SK-N-SH treated with all-trans-retinoic acid at 6 μM for 48 hours (cell line): ENCODE data around the gene GPR152.

ENCODE experiments used
- ATAC-seq: fragments of 200-7000 bp; cut with Tn5 transposase; 3 replicates; pipeline ENCODE4 v1.9.1; 2020; ENCODE audit warnings: mild to moderate bottlenecking, moderate library complexity
- ARNTL ChIP-seq: fragments of 450-650 bp; formaldehyde crosslinking; IDR thresholded peaks from 2 replicates; pipeline ENCODE4 v1.5.0; 2020; ENCODE audit warnings: low read depth, mild to moderate bottlenecking, moderate library complexity, borderline replicate concordance
- BACH2 ChIP-seq: fragments of 250-450 bp; sonication (Bioruptor Pico); IDR thresholded peaks from 2 replicates; pipeline ENCODE4 v1.9.0; 2021; ENCODE audit warnings: mild to moderate bottlenecking, borderline replicate concordance
- CSDC2 ChIP-seq: fragments of 250-450 bp; sonication (Bioruptor Pico); IDR thresholded peaks from 2 replicates; pipeline ENCODE4 v1.5.0; 2020; ENCODE audit warnings: mild to moderate bottlenecking, moderate library complexity
- ESRRG ChIP-seq: fragments of 250-450 bp; sonication (Bioruptor Pico); IDR thresholded peaks from 2 replicates; pipeline ENCODE4 v1.6.1; 2021; ENCODE audit warnings: mild to moderate bottlenecking
- GLIS3 ChIP-seq: fragments of 250-450 bp; sonication (Bioruptor Pico); IDR thresholded peaks from 2 replicates; pipeline ENCODE4 v1.5.0; 2020; ENCODE audit warnings: mild to moderate bottlenecking, moderate library complexity
- ISL1 ChIP-seq: fragments of 250-450 bp; sonication (Bioruptor Pico); IDR thresholded peaks from 2 replicates; pipeline ENCODE4 v2.1.2; 2022; ENCODE audit warnings: mild to moderate bottlenecking, moderate library complexity
- OSR1 ChIP-seq: fragments of 250-450 bp; sonication (Bioruptor Pico); IDR thresholded peaks from 2 replicates; pipeline ENCODE4 v1.8.0; 2022; ENCODE audit warnings: moderate library complexity, mild to moderate bottlenecking, inconsistent platforms
- PPARA ChIP-seq: fragments of 250-450 bp; sonication (Bioruptor Pico); IDR thresholded peaks from 2 replicates; pipeline ENCODE4 v1.5.0; 2020; ENCODE audit warnings: mild to moderate bottlenecking, borderline replicate concordance
- RARB ChIP-seq: fragments of 250-450 bp; sonication (Bioruptor Pico); IDR thresholded peaks from 2 replicates; pipeline ENCODE4 v1.8.0; 2021; ENCODE audit warnings: mild to moderate bottlenecking, moderate library complexity
- SNAI2 ChIP-seq: fragments of 250-450 bp; sonication (Bioruptor Pico); IDR thresholded peaks from 2 replicates; pipeline ENCODE4 v1.5.0; 2020; ENCODE audit warnings: mild to moderate bottlenecking, moderate library complexity
- TCF4 ChIP-seq: fragments of 250-450 bp; sonication (Bioruptor Pico); IDR thresholded peaks from 2 replicates; pipeline ENCODE4 v1.8.0; 2021; ENCODE audit warnings: mild to moderate bottlenecking, moderate library complexity, borderline replicate concordance
- TOX ChIP-seq: fragments of 250-450 bp; sonication (Bioruptor Pico); IDR thresholded peaks from 2 replicates; pipeline ENCODE4 v1.8.0; 2021; ENCODE audit warnings: mild to moderate bottlenecking, moderate library complexity, borderline replicate concordance
- ZC3H10 ChIP-seq: fragments of 250-450 bp; sonication (Bioruptor Pico); IDR thresholded peaks from 2 replicates; pipeline ENCODE4 v1.5.1; 2021; ENCODE audit warnings: mild to moderate bottlenecking, moderate library complexity
- ZFP3 ChIP-seq: fragments of 250-450 bp; sonication (Bioruptor Pico); IDR thresholded peaks from 2 replicates; pipeline ENCODE4 v1.5.0; 2020; ENCODE audit warnings: mild to moderate bottlenecking, moderate library complexity
- ZFP30 ChIP-seq: fragments of 450-650 bp; formaldehyde crosslinking; IDR thresholded peaks from 2 replicates; pipeline ENCODE4 v1.5.0; 2022; ENCODE audit warnings: mild to moderate bottlenecking, moderate library complexity
- ZNF565 ChIP-seq: fragments of 450-650 bp; formaldehyde crosslinking; conservative IDR thresholded peaks from 2 replicates; pipeline ENCODE4 v1.5.0; 2020; ENCODE audit warnings: low read depth, mild to moderate bottlenecking, moderate library complexity
- ZNF70 ChIP-seq: fragments of 450-650 bp; formaldehyde crosslinking; IDR thresholded peaks from 2 replicates; pipeline ENCODE4 v1.5.0; 2020; ENCODE audit warnings: mild to moderate bottlenecking, moderate library complexity
- ZNF8 ChIP-seq: fragments of 450-650 bp; formaldehyde crosslinking; IDR thresholded peaks from 2 replicates; pipeline ENCODE4 v1.5.0; 2020; ENCODE audit warnings: mild to moderate bottlenecking, moderate library complexity
- TF ChIP-seq, protein P1 (sequence below): fragments of 250-450 bp; sonication (Bioruptor Pico); IDR thresholded peaks from 2 replicates; pipeline ENCODE4 v1.8.0; 2021; ENCODE audit warnings: low read depth, mild to moderate bottlenecking, moderate library complexity, borderline replicate concordance
- TF ChIP-seq, protein P2 (sequence below): fragments of 250-450 bp; sonication (Bioruptor Pico); IDR thresholded peaks from 2 replicates; pipeline ENCODE4 v1.5.1; 2021; ENCODE audit warnings: mild to moderate bottlenecking, moderate library complexity
- TF ChIP-seq, protein P3 (sequence below): fragments of 250-450 bp; sonication (Bioruptor Pico); IDR thresholded peaks from 2 replicates; pipeline ENCODE4 v1.5.1; 2020; ENCODE audit warnings: low read depth, mild to moderate bottlenecking, moderate library complexity
- TF ChIP-seq, protein P4 (sequence below): fragments of 250-450 bp; sonication (Bioruptor Pico); IDR thresholded peaks from 2 replicates; pipeline ENCODE4 v1.8.0; 2020; ENCODE audit warnings: mild to moderate bottlenecking, moderate library complexity, borderline replicate concordance
- TF ChIP-seq, protein P5 (sequence below): fragments of 250-450 bp; sonication (Bioruptor Pico); IDR thresholded peaks from 2 replicates; pipeline ENCODE4 v1.5.0; 2020; ENCODE audit warnings: mild to moderate bottlenecking, moderate library complexity

The GPR152 gene

DNA sequence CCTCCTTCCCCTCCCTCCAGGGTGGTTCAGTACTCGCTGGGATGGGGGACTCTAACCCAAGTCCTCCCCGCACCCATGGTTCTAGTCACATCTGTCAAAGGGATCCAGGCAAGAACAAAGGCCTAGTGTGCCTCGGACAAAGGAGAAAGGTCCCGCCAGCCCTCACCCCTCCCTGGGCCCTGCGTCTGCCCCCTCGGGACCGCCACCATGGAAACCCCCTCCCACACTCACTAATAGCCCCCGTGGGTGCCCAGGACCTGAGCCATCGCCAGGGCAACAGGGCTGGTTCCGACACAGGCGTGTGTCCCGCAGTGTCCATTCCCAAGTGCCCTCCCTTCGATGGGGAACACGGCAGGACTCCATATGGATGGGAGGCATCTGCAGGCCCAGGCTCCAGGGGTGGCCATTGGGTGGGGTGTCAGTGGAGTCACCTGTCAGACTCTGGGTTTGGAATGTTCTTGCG lies 42.1 kb downstream of the GPR152 start:
- ATAC-seq, result no peak
- no peak for TF ChIP-seq CSDC2 (CRISPR knock-in tag)
- TF ChIP-seq ZC3H10, result no peak
- TF ChIP-seq, protein P1, sequence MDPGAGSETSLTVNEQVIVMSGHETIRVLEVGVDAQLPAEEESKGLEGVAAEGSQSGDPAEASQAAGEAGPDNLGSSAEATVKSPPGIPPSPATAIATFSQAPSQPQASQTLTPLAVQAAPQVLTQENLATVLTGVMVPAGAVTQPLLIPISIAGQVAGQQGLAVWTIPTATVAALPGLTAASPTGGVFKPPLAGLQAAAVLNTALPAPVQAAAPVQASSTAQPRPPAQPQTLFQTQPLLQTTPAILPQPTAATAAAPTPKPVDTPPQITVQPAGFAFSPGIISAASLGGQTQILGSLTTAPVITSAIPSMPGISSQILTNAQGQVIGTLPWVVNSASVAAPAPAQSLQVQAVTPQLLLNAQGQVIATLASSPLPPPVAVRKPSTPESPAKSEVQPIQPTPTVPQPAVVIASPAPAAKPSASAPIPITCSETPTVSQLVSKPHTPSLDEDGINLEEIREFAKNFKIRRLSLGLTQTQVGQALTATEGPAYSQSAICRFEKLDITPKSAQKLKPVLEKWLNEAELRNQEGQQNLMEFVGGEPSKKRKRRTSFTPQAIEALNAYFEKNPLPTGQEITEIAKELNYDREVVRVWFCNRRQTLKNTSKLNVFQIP, result no peak
- no peak for TF ChIP-seq PPARA (CRISPR knock-in tag)
- no peak for TF ChIP-seq BACH2 (CRISPR knock-in tag)
- TF ChIP-seq ZFP30 (CRISPR knock-in tag), result no peak
- TF ChIP-seq TOX (CRISPR knock-in tag), result no peak
- no peak for TF ChIP-seq ARNTL
- no peak for TF ChIP-seq ESRRG (CRISPR knock-in tag)
- no peak for TF ChIP-seq ZNF565 (CRISPR knock-in tag)
- TF ChIP-seq RARB (CRISPR knock-in tag), result no peak
- no peak for TF ChIP-seq ZFP3
- TF ChIP-seq ZNF8 (CRISPR knock-in tag), result no peak
- no peak for TF ChIP-seq GLIS3 (CRISPR knock-in tag)
- TF ChIP-seq, protein P2, sequence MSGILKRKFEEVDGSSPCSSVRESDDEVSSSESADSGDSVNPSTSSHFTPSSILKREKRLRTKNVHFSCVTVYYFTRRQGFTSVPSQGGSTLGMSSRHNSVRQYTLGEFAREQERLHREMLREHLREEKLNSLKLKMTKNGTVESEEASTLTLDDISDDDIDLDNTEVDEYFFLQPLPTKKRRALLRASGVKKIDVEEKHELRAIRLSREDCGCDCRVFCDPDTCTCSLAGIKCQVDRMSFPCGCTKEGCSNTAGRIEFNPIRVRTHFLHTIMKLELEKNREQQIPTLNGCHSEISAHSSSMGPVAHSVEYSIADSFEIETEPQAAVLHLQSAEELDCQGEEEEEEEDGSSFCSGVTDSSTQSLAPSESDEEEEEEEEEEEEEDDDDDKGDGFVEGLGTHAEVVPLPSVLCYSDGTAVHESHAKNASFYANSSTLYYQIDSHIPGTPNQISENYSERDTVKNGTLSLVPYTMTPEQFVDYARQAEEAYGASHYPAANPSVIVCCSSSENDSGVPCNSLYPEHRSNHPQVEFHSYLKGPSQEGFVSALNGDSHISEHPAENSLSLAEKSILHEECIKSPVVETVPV (CRISPR knock-in tag), result no peak
- TF ChIP-seq, protein P3, sequence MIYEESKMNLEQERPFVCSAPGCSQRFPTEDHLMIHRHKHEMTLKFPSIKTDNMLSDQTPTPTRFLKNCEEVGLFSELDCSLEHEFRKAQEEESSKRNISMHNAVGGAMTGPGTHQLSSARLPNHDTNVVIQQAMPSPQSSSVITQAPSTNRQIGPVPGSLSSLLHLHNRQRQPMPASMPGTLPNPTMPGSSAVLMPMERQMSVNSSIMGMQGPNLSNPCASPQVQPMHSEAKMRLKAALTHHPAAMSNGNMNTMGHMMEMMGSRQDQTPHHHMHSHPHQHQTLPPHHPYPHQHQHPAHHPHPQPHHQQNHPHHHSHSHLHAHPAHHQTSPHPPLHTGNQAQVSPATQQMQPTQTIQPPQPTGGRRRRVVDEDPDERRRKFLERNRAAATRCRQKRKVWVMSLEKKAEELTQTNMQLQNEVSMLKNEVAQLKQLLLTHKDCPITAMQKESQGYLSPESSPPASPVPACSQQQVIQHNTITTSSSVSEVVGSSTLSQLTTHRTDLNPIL (CRISPR knock-in tag), result no peak
- no peak for TF ChIP-seq SNAI2 (CRISPR knock-in tag)
- TF ChIP-seq ZNF70 (CRISPR knock-in tag), result no peak
- no peak for TF ChIP-seq TCF4 (CRISPR knock-in tag)

DNA sequence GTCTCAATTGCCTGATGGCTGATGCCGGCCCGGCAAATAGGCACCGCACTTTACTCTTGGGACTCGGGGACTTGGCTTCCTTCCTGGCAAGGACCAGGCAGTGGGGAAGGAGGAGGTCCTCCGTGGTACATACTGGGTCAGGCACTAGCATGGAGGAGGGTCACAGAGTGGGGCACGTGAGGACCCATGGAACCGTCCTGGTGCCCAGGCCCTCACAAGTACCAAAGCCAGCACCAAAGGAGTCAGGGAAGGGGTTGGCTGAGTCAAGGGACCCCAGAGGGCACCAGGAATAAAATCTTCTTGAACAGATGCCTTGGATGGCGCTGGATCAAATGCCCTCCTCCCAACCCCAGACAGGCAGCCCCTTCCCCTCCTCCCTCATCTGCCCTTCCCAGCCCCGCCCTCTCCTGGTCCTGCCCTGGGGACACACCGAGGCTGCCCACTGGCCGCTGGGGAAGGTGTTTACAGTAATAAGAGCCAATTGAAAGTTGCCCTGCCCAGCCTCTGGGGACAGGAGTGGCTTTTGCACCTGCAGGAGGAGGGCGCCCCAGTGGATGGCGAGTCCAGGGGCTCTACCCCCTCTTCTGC lies 42.7 kb downstream of the GPR152 start:
- no peak for ATAC-seq
- TF ChIP-seq, protein P3 (CRISPR knock-in tag), result no peak
- TF ChIP-seq ZNF8 (CRISPR knock-in tag) (no peak), ZNF70 (CRISPR knock-in tag) (no peak), GLIS3 (CRISPR knock-in tag) (no peak), SNAI2 (CRISPR knock-in tag) (no peak), CSDC2 (CRISPR knock-in tag) (no peak)
- TF ChIP-seq, protein P4, sequence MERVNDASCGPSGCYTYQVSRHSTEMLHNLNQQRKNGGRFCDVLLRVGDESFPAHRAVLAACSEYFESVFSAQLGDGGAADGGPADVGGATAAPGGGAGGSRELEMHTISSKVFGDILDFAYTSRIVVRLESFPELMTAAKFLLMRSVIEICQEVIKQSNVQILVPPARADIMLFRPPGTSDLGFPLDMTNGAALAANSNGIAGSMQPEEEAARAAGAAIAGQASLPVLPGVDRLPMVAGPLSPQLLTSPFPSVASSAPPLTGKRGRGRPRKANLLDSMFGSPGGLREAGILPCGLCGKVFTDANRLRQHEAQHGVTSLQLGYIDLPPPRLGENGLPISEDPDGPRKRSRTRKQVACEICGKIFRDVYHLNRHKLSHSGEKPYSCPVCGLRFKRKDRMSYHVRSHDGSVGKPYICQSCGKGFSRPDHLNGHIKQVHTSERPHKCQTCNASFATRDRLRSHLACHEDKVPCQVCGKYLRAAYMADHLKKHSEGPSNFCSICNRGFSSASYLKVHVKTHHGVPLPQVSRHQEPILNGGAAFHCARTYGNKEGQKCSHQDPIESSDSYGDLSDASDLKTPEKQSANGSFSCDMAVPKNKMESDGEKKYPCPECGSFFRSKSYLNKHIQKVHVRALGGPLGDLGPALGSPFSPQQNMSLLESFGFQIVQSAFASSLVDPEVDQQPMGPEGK (CRISPR knock-in tag), result no peak

DNA sequence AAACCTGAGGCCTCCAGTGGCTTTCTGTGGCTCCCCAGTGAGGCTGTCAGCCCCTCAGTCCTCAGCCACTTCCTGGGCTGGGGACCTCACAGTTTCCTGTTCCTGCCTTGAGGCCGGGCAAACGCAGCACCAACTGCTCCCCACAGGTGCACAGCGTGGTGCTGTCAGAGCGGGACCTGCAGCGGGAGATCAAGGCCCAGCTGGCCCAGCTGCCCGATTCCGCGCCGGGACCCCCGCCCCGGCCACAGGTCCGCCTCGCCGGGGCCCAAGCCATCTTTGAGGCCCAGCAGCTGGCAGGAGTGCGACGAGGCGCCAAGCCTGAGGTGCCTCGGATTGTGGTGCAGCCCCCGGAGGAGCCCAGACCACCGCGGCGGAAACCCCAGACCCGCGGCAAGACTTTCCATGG lies 43.3 kb downstream of the GPR152 start:
- no peak for TF ChIP-seq ZNF565 (CRISPR knock-in tag)
- no peak for TF ChIP-seq SNAI2 (CRISPR knock-in tag)
- no peak for TF ChIP-seq BACH2 (CRISPR knock-in tag)
- TF ChIP-seq TOX (CRISPR knock-in tag), result no peak
- no peak for TF ChIP-seq ESRRG (CRISPR knock-in tag)
- TF ChIP-seq ISL1 (CRISPR knock-in tag), result no peak
- TF ChIP-seq ZNF8 (CRISPR knock-in tag), result no peak
- TF ChIP-seq PPARA (CRISPR knock-in tag), result no peak
- TF ChIP-seq GLIS3 (CRISPR knock-in tag), result no peak
- TF ChIP-seq, protein P1, result no peak
- no peak for TF ChIP-seq CSDC2 (CRISPR knock-in tag)
- TF ChIP-seq, protein P5, sequence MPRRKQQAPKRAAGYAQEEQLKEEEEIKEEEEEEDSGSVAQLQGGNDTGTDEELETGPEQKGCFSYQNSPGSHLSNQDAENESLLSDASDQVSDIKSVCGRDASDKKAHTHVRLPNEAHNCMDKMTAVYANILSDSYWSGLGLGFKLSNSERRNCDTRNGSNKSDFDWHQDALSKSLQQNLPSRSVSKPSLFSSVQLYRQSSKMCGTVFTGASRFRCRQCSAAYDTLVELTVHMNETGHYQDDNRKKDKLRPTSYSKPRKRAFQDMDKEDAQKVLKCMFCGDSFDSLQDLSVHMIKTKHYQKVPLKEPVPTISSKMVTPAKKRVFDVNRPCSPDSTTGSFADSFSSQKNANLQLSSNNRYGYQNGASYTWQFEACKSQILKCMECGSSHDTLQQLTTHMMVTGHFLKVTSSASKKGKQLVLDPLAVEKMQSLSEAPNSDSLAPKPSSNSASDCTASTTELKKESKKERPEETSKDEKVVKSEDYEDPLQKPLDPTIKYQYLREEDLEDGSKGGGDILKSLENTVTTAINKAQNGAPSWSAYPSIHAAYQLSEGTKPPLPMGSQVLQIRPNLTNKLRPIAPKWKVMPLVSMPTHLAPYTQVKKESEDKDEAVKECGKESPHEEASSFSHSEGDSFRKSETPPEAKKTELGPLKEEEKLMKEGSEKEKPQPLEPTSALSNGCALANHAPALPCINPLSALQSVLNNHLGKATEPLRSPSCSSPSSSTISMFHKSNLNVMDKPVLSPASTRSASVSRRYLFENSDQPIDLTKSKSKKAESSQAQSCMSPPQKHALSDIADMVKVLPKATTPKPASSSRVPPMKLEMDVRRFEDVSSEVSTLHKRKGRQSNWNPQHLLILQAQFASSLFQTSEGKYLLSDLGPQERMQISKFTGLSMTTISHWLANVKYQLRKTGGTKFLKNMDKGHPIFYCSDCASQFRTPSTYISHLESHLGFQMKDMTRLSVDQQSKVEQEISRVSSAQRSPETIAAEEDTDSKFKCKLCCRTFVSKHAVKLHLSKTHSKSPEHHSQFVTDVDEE (CRISPR knock-in tag), result no peak
- TF ChIP-seq, protein P3 (CRISPR knock-in tag), result no peak
- no peak for TF ChIP-seq ZC3H10
- TF ChIP-seq ZFP3, result no peak
- TF ChIP-seq ARNTL, result no peak
- TF ChIP-seq OSR1 (CRISPR knock-in tag), result no peak
- ATAC-seq, result no peak
